Activated CD4-positive, alpha-beta T cell treated with anti-CD3 and anti-CD28 coated beads for 36 hours (primary cell): ENCODE data around the gene SS18L1. TPM values are rescaled to one million over a fixed set of nuclear protein-coding genes. Genes with fewer than 3 reads are reported as not detected.

Source experiments
- ATAC-seq: fragments of 200-7000 bp; cut with Tn5 transposase; one replicate; pipeline ENCODE4 v1.10.0; 2021; ENCODE audit warnings: mild to moderate bottlenecking, moderate library complexity
- CTCF ChIA-PET: fragments of 350-600 bp; sonication (Branson Sonifier 250); formaldehyde crosslinking; loops from one replicate; lab custom pipeline; 2021; ENCODE audit warnings: antibody characterized with exemption; lab: Charles Lee
- POLR2A ChIA-PET: fragments of 350-600 bp; sonication (Branson Sonifier 250); formaldehyde crosslinking; loops from one replicate; lab custom pipeline; 2021; ENCODE audit warnings: antibody characterized with exemption, inconsistent platforms; lab: Charles Lee
- DNase-seq: peaks from one replicate; pipeline ENCODE4 v3.0.0-alpha.2; 2020
- H3K27ac Mint-ChIP-seq: one replicate; pipeline ENCODE4 v1.8.0; 2021; ENCODE audit warnings: mixed read lengths
- H3K27me3 Mint-ChIP-seq: one replicate; pipeline ENCODE4 v1.8.0; 2021; ENCODE audit warnings: mixed read lengths
- H3K36me3 Mint-ChIP-seq: one replicate; pipeline ENCODE4 v1.8.0; 2021; ENCODE audit warnings: low read depth, mixed read lengths
- H3K4me1 Mint-ChIP-seq: one replicate; pipeline ENCODE4 v1.8.0; 2021; ENCODE audit warnings: mixed read lengths
- H3K4me3 Mint-ChIP-seq: one replicate; pipeline ENCODE4 v1.8.0; 2021; ENCODE audit warnings: mild to moderate bottlenecking, moderate library complexity, mixed read lengths
- H3K9me3 Mint-ChIP-seq: one replicate; pipeline ENCODE4 v1.8.0; 2021; ENCODE audit warnings: low read depth, mixed read lengths
- intact Hi-C, 2 experiments: fragments of 100-400 bp; cut with DNase I in 1 of 2; cut with micrococcal nuclease in 1 of 2; formaldehyde crosslinking; loops; one replicate each; pipeline versions ENCODE4 v1.14.2 to v1.15.1; 2022 to 2024; cut with DNase I, micrococcal nuclease
- total RNA-seq, 2 experiments: library from RNA; stranded (reverse); gene quantifications; one replicate each; pipeline ENCODE4 v1.2.3, GENCODE V29; 2021

SS18L1 gene
- total RNA-seq, 2 experiments from 2014 or later = 14.3 to 16.6 TPM

- Mint-ChIP-seq H3K36me3 (no peaks in the 10 kb centered on the region), H3K4me1 (no peaks in the 10 kb centered on the region), H3K27ac (no peak overlapping the region), H3K27me3 (peaks cover 29% of the 10 kb centered on the region), H3K4me3 (no peak overlapping the region), H3K9me3 (no peaks in the 10 kb centered on the region)
- no peak for ATAC-seq
- DNase-seq = no peak
- CTCF ChIA-PET = interaction anchor here (1.3 kb wide), 1 partner anchor 18 kb away, joined by 3 read pairs; no protein-coding TSS in a partner anchor
- POLR2A ChIA-PET = no interaction called here
- intact Hi-C loops = no loop called here
These were observed 74.6 kb downstream of the SS18L1 start for GRCh38 chr20:62217913-62218773.

GRCh38 chr20:62219101-62219991 lies 75.8 kb downstream of the SS18L1 start:
- Mint-ChIP-seq H3K36me3 (no peaks in the 10 kb centered on the region), H3K4me3 (no peak overlapping the region), H3K27me3 (peaks cover 29% of the 10 kb centered on the region), H3K9me3 (no peaks in the 10 kb centered on the region), H3K27ac (no peak overlapping the region), H3K4me1 (no peaks in the 10 kb centered on the region)
- ChIA-PET POLR2A (no interaction called here), CTCF (no interaction called here)
- intact Hi-C loops = no loop called here
- peak; percentile 14 for ATAC-seq
- no peak for DNase-seq

GRCh38 chr20:62219992-62220665 lies 76.6 kb downstream of the SS18L1 start, which contains the start of gene HRH3:
Gene HRH3 (minus strand): TSS chr20:62220278. CDS start chr20:62219970, 308 bp downstream.
- H3K36me3 Mint-ChIP-seq = no peaks in the 10 kb centered on the region
- ChIA-PET POLR2A (no interaction called here), CTCF (no interaction called here)
- H3K27me3 Mint-ChIP-seq = peaks cover 35% of the 10 kb centered on the region
- ATAC-seq (peak; percentile 66), DNase-seq (peak; percentile 60)
- no peaks in the 10 kb centered on the region for H3K4me1 Mint-ChIP-seq
- intact Hi-C loops = loop anchor here in 1 of 2 experiments (1.0 kb wide), 1 partner anchor 18 kb away; the partner anchor contains the start of gene OSBPL2
- no peaks in the 10 kb centered on the region for H3K9me3 Mint-ChIP-seq
- no peak within 1 kb of the TSS for H3K4me3 Mint-ChIP-seq
- no peak within 1 kb of the TSS for H3K27ac Mint-ChIP-seq

GRCh38 chr20:62220666-62221568 lies 77.3 kb downstream of the SS18L1 start:
- H3K36me3 Mint-ChIP-seq = no peaks in the 10 kb centered on the region
- CTCF ChIA-PET = no interaction called here
- POLR2A ChIA-PET = no interaction called here
- H3K27me3 Mint-ChIP-seq = peaks cover 32% of the 10 kb centered on the region
- H3K9me3 Mint-ChIP-seq = no peaks in the 10 kb centered on the region
- intact Hi-C loops = loop anchor here in 1 of 2 experiments (1.0 kb wide), 1 partner anchor 17 kb away; the partner anchor contains the start of gene OSBPL2
- no peak overlapping the region for H3K4me3 Mint-ChIP-seq
- no peak for DNase-seq
- H3K4me1 Mint-ChIP-seq = no peaks in the 10 kb centered on the region
- no peak for ATAC-seq
- no peak overlapping the region for H3K27ac Mint-ChIP-seq

GRCh38 chr20:62222266-62222850 lies 78.8 kb downstream of the SS18L1 start:
- intact Hi-C loops = no loop called here
- ATAC-seq (no peak), DNase-seq (no peak)
- H3K4me3 Mint-ChIP-seq = no peak overlapping the region
- POLR2A ChIA-PET = no interaction called here
- H3K4me1 Mint-ChIP-seq = no peaks in the 10 kb centered on the region
- CTCF ChIA-PET = no interaction called here
- H3K36me3 Mint-ChIP-seq = no peaks in the 10 kb centered on the region
- H3K9me3 Mint-ChIP-seq = no peaks in the 10 kb centered on the region
- no peak overlapping the region for H3K27ac Mint-ChIP-seq
- H3K27me3 Mint-ChIP-seq = peaks cover 37% of the 10 kb centered on the region

- H3K4me3 Mint-ChIP-seq = no peak overlapping the region
- no peaks in the 10 kb centered on the region for H3K4me1 Mint-ChIP-seq
- DNase-seq (no peak), ATAC-seq (no peak)
- POLR2A ChIA-PET = no interaction called here
- H3K27me3 Mint-ChIP-seq = peaks cover 35% of the 10 kb centered on the region
- H3K9me3 Mint-ChIP-seq = no peaks in the 10 kb centered on the region
- H3K27ac Mint-ChIP-seq = no peak overlapping the region
- H3K36me3 Mint-ChIP-seq = no peaks in the 10 kb centered on the region
- CTCF ChIA-PET = no interaction called here
- intact Hi-C loops = no loop called here
These were observed 79.4 kb downstream of the SS18L1 start for GRCh38 chr20:62222972-62223371.

- ATAC-seq = no peak
- POLR2A ChIA-PET = no interaction called here
- DNase-seq = no peak
- Mint-ChIP-seq H3K27me3 (peaks cover 35% of the 10 kb centered on the region), H3K4me3 (no peak overlapping the region), H3K9me3 (no peaks in the 10 kb centered on the region), H3K36me3 (no peaks in the 10 kb centered on the region), H3K4me1 (no peaks in the 10 kb centered on the region), H3K27ac (no peak overlapping the region)
- CTCF ChIA-PET = no interaction called here
- intact Hi-C loops = no loop called here
These were observed 80.0 kb downstream of the SS18L1 start for GRCh38 chr20:62223571-62223970.

GRCh38 chr20:62224113-62224855 lies 80.7 kb downstream of the SS18L1 start:
- H3K4me3 Mint-ChIP-seq = no peak overlapping the region
- ChIA-PET CTCF (no interaction called here), POLR2A (no interaction called here)
- no peak overlapping the region for H3K27ac Mint-ChIP-seq
- intact Hi-C loops = no loop called here
- peaks cover 30% of the 10 kb centered on the region for H3K27me3 Mint-ChIP-seq
- no peaks in the 10 kb centered on the region for H3K9me3 Mint-ChIP-seq
- DNase-seq = no peak
- H3K36me3 Mint-ChIP-seq = no peaks in the 10 kb centered on the region
- ATAC-seq = no peak
- H3K4me1 Mint-ChIP-seq = no peaks in the 10 kb centered on the region

- peaks cover 30% of the 10 kb centered on the region for H3K27me3 Mint-ChIP-seq
- intact Hi-C loops = no loop called here
- ChIA-PET POLR2A (no interaction called here), CTCF (no interaction called here)
- no peaks in the 10 kb centered on the region for H3K36me3 Mint-ChIP-seq
- no peaks in the 10 kb centered on the region for H3K9me3 Mint-ChIP-seq
- no peak overlapping the region for H3K27ac Mint-ChIP-seq
- H3K4me1 Mint-ChIP-seq = no peaks in the 10 kb centered on the region
- DNase-seq (no peak), ATAC-seq (no peak)
- H3K4me3 Mint-ChIP-seq = no peak overlapping the region
These were observed 81.5 kb downstream of the SS18L1 start for GRCh38 chr20:62225026-62225425.
